Osteocyte (in vitro differentiated cells): ENCODE data around the gene GRHL1. TPM values are rescaled to one million over a fixed set of nuclear protein-coding genes. Genes with fewer than 3 reads are reported as not detected.
A peak's percentile ranks its signal among the peaks of the same experiment; 100 is the strongest.

ENCODE experiments used
- DNase-seq: peaks from one replicate; pipeline ENCODE4 v3.0.0; 2021; ENCODE audit warnings: mixed read lengths; ENCODE audit not compliant: unreplicated experiment; ENCODE audit errors: extremely low spot score
- H3K27ac Mint-ChIP-seq: one replicate; pipeline ENCODE4 v1.8.0; 2021; ENCODE audit warnings: mild to moderate bottlenecking, mixed read lengths; ENCODE audit not compliant: unreplicated experiment
- H3K27me3 Mint-ChIP-seq: one replicate; pipeline ENCODE4 v1.8.0; 2021; ENCODE audit warnings: mixed read lengths; ENCODE audit not compliant: unreplicated experiment
- H3K36me3 Mint-ChIP-seq: one replicate; pipeline ENCODE4 v1.8.0; 2021; ENCODE audit warnings: mixed read lengths; ENCODE audit not compliant: unreplicated experiment
- H3K4me1 Mint-ChIP-seq: one replicate; pipeline ENCODE4 v1.8.0; 2021; ENCODE audit warnings: mixed read lengths; ENCODE audit not compliant: unreplicated experiment
- H3K4me3 Mint-ChIP-seq: one replicate; pipeline ENCODE4 v1.8.0; 2021; ENCODE audit warnings: mild to moderate bottlenecking, moderate library complexity, mixed read lengths; ENCODE audit not compliant: unreplicated experiment
- H3K9me3 Mint-ChIP-seq: one replicate; pipeline ENCODE4 v1.8.0; 2021; ENCODE audit warnings: mixed read lengths; ENCODE audit not compliant: unreplicated experiment
- CTCF ChIP-seq: fragments of 200-600 bp; sonication (generic); IDR thresholded peaks from 2 replicates; pipeline ENCODE4 v1.5.0; 2021; ENCODE audit warnings: antibody characterized with exemption, mild to moderate bottlenecking, moderate library complexity
- total RNA-seq: library from RNA; stranded (reverse); gene quantifications from 2 replicates; pipeline ENCODE4 v1.2.1, GENCODE V29; 2021

GRHL1 gene
- total RNA-seq, 1 donor from 2014 or later = 0.32 TPM

- peak overlapping the region; percentile 16 for H3K27ac Mint-ChIP-seq
- peaks cover 20% of the 10 kb centered on the region for H3K36me3 Mint-ChIP-seq
- no peaks in the 10 kb centered on the region for H3K27me3 Mint-ChIP-seq
- no peaks in the 10 kb centered on the region for H3K9me3 Mint-ChIP-seq
- no peak for TF ChIP-seq CTCF
- DNase-seq = no peak
- no peak overlapping the region for H3K4me3 Mint-ChIP-seq
- H3K4me1 Mint-ChIP-seq = peaks cover 26% of the 10 kb centered on the region
These were observed 95.4 kb downstream of the GRHL1 start for GRCh38 chr2:10046931-10047330.

GRCh38 chr2:10047616-10048500 lies 96.4 kb downstream of the GRHL1 start:
- Mint-ChIP-seq H3K36me3 (peaks cover 29% of the 10 kb centered on the region), H3K4me1 (peaks cover 18% of the 10 kb centered on the region), H3K27ac (no peak overlapping the region), H3K9me3 (no peaks in the 10 kb centered on the region), H3K27me3 (no peaks in the 10 kb centered on the region), H3K4me3 (no peak overlapping the region)
- no peak for DNase-seq
- TF ChIP-seq CTCF = no peak

GRCh38 chr2:10048501-10049171 lies 97.1 kb downstream of the GRHL1 start:
- Mint-ChIP-seq H3K27ac (no peak overlapping the region), H3K4me1 (peaks cover 17% of the 10 kb centered on the region), H3K27me3 (no peaks in the 10 kb centered on the region), H3K9me3 (no peaks in the 10 kb centered on the region), H3K4me3 (no peak overlapping the region), H3K36me3 (peaks cover 36% of the 10 kb centered on the region)
- no peak for DNase-seq
- peak; percentile 72 for TF ChIP-seq CTCF

Other genes starting within 250 kb of the GRHL1 start
- gene TAF1B, start 108.2 kb upstream of the GRHL1 start, total RNA-seq = 23.0 and 25.9 TPM in 2 replicates
- gene KLF11, start 91.9 kb downstream of the GRHL1 start, total RNA-seq = 15.9 and 17.4 TPM in 2 replicates
- 5.1 and 5.5 TPM in 2 replicates for gene CYS1, start 128.7 kb downstream of the GRHL1 start, total RNA-seq
- 28.3 and 33.6 TPM in 2 replicates for gene RRM2, start 171.0 kb downstream of the GRHL1 start, total RNA-seq